ENCODE data around the gene AHCYL1.
A peak's percentile ranks its signal among the peaks of the same experiment; 100 is the strongest.

GRCh38 chr1:110011527-110012041 lies 27.0 kb downstream of the AHCYL1 start:
- TF ChIP-seq CTCF (IDR thresholded peaks at IDR 0.05; ENCODE audit: insufficient read depth, low read length) (peak; percentile 63), GABPA (IDR thresholded peaks at IDR 0.05; ENCODE audit: low read depth) (no peak), REST (IDR thresholded peaks at IDR 0.05; ENCODE audit: insufficient replicate concordance, low read depth) (no peak), POLR2AphosphoS5 (IDR thresholded peaks at IDR 0.05; ENCODE audit: low read depth) (no peak)
